Ascending aorta (tissue), 2 donors: ENCODE data around the gene OBI1. TPM values are rescaled to one million over a fixed set of nuclear protein-coding genes. Genes with fewer than 3 reads are reported as not detected.

Source experiments
- DNase-seq, 2 donors: peaks; one replicate each; pipeline ENCODE4 v3.0.0-alpha.2; 2019; ENCODE audit warnings: low spot score in 2 of 2
- H3K27ac ChIP-seq, 2 donors: fragments of 200-600 bp; sonication (generic); one replicate each; pipeline ENCODE4 v1.5.1; 2016 to 2017; ENCODE audit warnings: mild to moderate bottlenecking in 1 of 2
- H3K27me3 ChIP-seq: fragments of 200-600 bp; sonication (generic); one replicate; pipeline ENCODE4 v1.5.1; 2017
- H3K36me3 ChIP-seq, 2 donors: fragments of 200-600 bp; sonication (generic); one replicate each; pipeline ENCODE4 v1.5.1; 2016
- H3K4me1 ChIP-seq, 2 donors: fragments of 200-600 bp; sonication (generic); one replicate each; pipeline ENCODE4 v1.5.1; 2016 to 2017; ENCODE audit warnings: mild to moderate bottlenecking in 1 of 2
- H3K4me3 ChIP-seq, 2 donors: fragments of 200-600 bp; sonication (generic); one replicate each; pipeline ENCODE4 v1.5.1; 2016 to 2017; ENCODE audit warnings: mild to moderate bottlenecking in 1 of 2
- H3K9me3 ChIP-seq, 2 donors: fragments of 200-600 bp; sonication (generic); one replicate each; pipeline ENCODE4 v1.5.1; 2016
- intact Hi-C: fragments of 100-400 bp; cut with DNase I; formaldehyde crosslinking; loops from one replicate; pipeline ENCODE4 v1.15.1; 2023
- total RNA-seq: library from RNA; depleted of rRNA; stranded (reverse); fragments of >200 nt; gene quantifications from one replicate; pipeline ENCODE4 v1.1.0, GENCODE V29; 2016
- TF ChIP-seq, protein P1 (sequence below), 3 experiments: fragments of 200-600 bp in 2 of 3; fragments of 450-650 bp in 1 of 3; sonication (generic) in 2 of 3; IDR thresholded peaks; one replicate each; pipeline ENCODE4 v1.5.1; 2016 to 2019; ENCODE audit warnings: antibody characterized with exemption in 3 of 3, mild to moderate bottlenecking in 1 of 3, moderate library complexity in 1 of 3

Gene OBI1
- total RNA-seq, 1 donor from 2014 or later, result 1.8 TPM

- intact Hi-C loops, result no loop called here
- H3K27me3 ChIP-seq, result no peaks in the 10 kb centered on the region
- no peak for DNase-seq
- no peak overlapping the region for H3K4me3 ChIP-seq
- H3K9me3 ChIP-seq, result no peaks in the 10 kb centered on the region
- H3K36me3 ChIP-seq, result peaks cover 22 to 46% of the 10 kb centered on the region in 2 donors
- no peaks in the 10 kb centered on the region for H3K4me1 ChIP-seq
- TF ChIP-seq, protein P1, sequence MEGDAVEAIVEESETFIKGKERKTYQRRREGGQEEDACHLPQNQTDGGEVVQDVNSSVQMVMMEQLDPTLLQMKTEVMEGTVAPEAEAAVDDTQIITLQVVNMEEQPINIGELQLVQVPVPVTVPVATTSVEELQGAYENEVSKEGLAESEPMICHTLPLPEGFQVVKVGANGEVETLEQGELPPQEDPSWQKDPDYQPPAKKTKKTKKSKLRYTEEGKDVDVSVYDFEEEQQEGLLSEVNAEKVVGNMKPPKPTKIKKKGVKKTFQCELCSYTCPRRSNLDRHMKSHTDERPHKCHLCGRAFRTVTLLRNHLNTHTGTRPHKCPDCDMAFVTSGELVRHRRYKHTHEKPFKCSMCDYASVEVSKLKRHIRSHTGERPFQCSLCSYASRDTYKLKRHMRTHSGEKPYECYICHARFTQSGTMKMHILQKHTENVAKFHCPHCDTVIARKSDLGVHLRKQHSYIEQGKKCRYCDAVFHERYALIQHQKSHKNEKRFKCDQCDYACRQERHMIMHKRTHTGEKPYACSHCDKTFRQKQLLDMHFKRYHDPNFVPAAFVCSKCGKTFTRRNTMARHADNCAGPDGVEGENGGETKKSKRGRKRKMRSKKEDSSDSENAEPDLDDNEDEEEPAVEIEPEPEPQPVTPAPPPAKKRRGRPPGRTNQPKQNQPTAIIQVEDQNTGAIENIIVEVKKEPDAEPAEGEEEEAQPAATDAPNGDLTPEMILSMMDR (IDR thresholded peaks at IDR 0.05), result no peak
- H3K27ac ChIP-seq, result no peak overlapping the region
Observed at GRCh38 chr13:78638216-78638615, 20.7 kb downstream of the OBI1 start.

DNA sequence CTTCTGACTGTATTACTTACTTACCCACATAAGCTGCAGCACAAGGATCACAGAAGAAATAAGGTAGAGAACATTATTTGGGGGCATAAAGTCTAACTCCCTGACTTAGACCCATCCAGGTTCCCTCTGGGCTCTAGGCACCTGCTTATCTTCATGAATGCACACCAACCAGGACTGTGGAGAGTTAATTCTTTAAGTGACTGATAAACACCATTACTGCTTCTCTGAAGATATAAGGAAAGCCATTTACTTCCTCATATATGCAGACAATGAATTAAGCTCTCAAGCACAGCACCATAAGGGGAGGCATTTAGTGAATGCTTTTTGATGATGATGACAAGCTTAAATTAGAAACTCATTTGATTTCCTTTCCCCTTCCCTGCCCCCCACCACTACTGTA lies 22.5 kb downstream of the OBI1 start:
- TF ChIP-seq, protein P1 (IDR thresholded peaks at IDR 0.05), result no peak

GRCh38 chr13:78632996-78633395 lies 26.0 kb downstream of the OBI1 start:
- Histone ChIP-seq H3K36me3 (peaks cover 23 to 51% of the 10 kb centered on the region in 2 donors), H3K27ac (no peak overlapping the region), H3K4me3 (no peak overlapping the region), H3K27me3 (no peaks in the 10 kb centered on the region), H3K9me3 (no peaks in the 10 kb centered on the region), H3K4me1 (no peaks in the 10 kb centered on the region)
- intact Hi-C loops, result no loop called here
- no peak for DNase-seq
- TF ChIP-seq, protein P1 (IDR thresholded peaks at IDR 0.05), result no peak

More for the DNA sequence above, 22.5 kb downstream of the OBI1 start:
- no peaks in the 10 kb centered on the region for H3K27me3 ChIP-seq
- intact Hi-C loops, result no loop called here
- no peaks in the 10 kb centered on the region for H3K4me1 ChIP-seq
- H3K27ac ChIP-seq, result no peak overlapping the region
- DNase-seq, result no peak
- H3K9me3 ChIP-seq, result no peaks in the 10 kb centered on the region
- H3K4me3 ChIP-seq, result no peak overlapping the region
- H3K36me3 ChIP-seq, result peaks cover 32 to 63% of the 10 kb centered on the region in 2 donors

DNA sequence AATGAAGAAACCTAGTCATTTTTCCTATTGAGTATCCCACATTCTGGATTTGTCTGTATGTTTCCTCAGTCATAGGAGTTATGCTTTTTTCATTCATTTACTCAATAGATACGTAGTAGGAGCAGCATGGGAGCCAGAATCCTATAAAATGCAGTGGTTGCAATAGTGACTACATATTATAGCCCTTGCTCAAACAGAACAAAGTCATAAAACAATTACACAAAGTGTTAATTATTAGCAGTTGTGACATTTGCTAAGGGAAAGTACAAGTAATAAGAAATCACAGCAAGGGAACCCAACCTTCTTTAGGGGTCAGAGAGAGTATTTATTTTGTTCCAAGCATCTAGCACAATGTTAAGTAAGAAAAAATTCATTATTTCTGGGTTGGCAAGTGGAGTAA lies 27.9 kb downstream of the OBI1 start:
- no peak for DNase-seq
- Histone ChIP-seq H3K9me3 (no peaks in the 10 kb centered on the region), H3K4me3 (no peak overlapping the region), H3K36me3 (peaks cover 14 to 43% of the 10 kb centered on the region in 2 donors), H3K27me3 (no peaks in the 10 kb centered on the region), H3K27ac (no peak overlapping the region), H3K4me1 (no peaks in the 10 kb centered on the region)
- intact Hi-C loops, result no loop called here
- TF ChIP-seq, protein P1 (IDR thresholded peaks at IDR 0.05), result no peak

DNA sequence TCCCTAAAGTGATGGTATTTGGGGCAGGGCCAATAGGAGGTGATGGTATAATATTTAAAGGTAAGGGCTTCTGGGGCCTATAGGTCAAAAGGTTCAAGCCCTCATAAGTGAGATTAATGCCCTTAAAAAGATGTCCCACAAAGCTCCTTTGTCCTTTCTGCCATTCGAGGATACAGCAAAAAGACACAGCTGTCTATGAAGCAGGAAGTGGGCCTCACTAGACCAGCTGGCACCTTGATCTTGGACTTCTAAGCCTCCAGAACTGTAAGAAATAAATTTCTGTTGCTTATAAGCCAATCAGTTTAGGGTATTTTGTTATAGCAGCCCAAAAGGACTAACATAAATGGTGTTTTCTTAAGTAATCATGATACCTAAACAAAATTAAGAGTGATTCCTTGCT lies 28.4 kb downstream of the OBI1 start:
- Histone ChIP-seq H3K4me3 (no peak overlapping the region), H3K36me3 (peaks cover 14 to 43% of the 10 kb centered on the region in 2 donors), H3K9me3 (no peaks in the 10 kb centered on the region), H3K27ac (no peak overlapping the region), H3K4me1 (no peaks in the 10 kb centered on the region), H3K27me3 (no peaks in the 10 kb centered on the region)
- TF ChIP-seq, protein P1 (IDR thresholded peaks at IDR 0.05), result no peak
- intact Hi-C loops, result no loop called here
- DNase-seq, result no peak

DNA sequence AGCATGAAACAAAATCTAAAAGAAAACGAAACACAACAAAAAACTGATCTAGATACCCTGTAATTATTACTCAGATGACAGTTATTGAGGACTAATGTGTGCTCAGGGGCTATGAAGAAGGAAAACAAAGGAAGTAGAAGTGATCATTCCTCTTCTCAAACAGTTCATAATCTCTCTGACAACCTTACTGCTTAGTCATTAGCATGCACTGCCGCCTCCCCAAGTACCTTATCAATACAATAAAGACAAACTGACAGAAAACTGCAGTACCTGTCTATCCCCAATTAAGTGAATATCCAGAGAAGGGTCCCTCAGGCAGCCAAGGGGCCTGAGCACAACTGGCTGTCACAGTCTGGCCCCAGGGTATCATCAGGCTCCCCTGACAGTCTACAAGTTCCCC lies 33.6 kb downstream of the OBI1 start:
- Histone ChIP-seq H3K27ac (no peak overlapping the region), H3K4me3 (no peak overlapping the region), H3K36me3 (peaks cover 0 to 5% of the 10 kb centered on the region in 2 donors), H3K27me3 (no peaks in the 10 kb centered on the region), H3K4me1 (no peaks in the 10 kb centered on the region), H3K9me3 (no peaks in the 10 kb centered on the region)
- TF ChIP-seq, protein P1 (IDR thresholded peaks at IDR 0.05), result no peak
- no peak for DNase-seq
- intact Hi-C loops, result no loop called here
